Measurements from ENCODE around the gene P2RX3. TPM values are rescaled to one million over a fixed set of nuclear protein-coding genes. Genes with fewer than 3 reads are reported as not detected.
"Not testable (repeated sequence)": the region's sequence is repeated elsewhere in the genome, so short reads cannot be mapped to it uniquely, and the experiment has no call there.

The P2RX3 gene
- total RNA-seq, 1 donor from 2014 or later = 1.6 TPM

- Histone ChIP-seq H3K9me3 (ENCODE audit: control insufficient read depth in 3 of 3, low read length in 3 of 3) (no peaks in the 10 kb centered on the region), H3K4me1 (ENCODE audit: control insufficient read depth in 3 of 3, insufficient read depth in 3 of 3, low read length in 3 of 3) (peaks cover 18 to 21% (median 19%) of the 10 kb centered on the region in 3 donors), H3K9ac (ENCODE audit: low read depth in 1 of 3, low read length in 3 of 3) (peak within 1 kb of the TSS; percentile 81 to 93 (median 90)), H3K27ac (ENCODE audit: low read depth, low read length) (peak within 1 kb of the TSS; percentile 82), H3K4me3 (ENCODE audit: low read length in 3 of 3) (peak within 1 kb of the TSS; percentile 82 to 90 (median 90)), H3K27me3 (ENCODE audit: control insufficient read depth in 3 of 3, insufficient read depth in 3 of 3, low read length in 3 of 3) (no peaks in the 10 kb centered on the region), H3K36me3 (ENCODE audit: control insufficient read depth in 3 of 3, insufficient read depth in 3 of 3, low read length in 3 of 3) (peaks cover 24 to 37% (median 35%) of the 10 kb centered on the region in 3 donors)
Observed at GRCh38 chr11:57335343-57336110, 2.6 kb upstream of the P2RX3 start, which contains the start of gene SSRP1. SSRP1 (minus strand) TSS chr11:57335892; CDS start chr11:57335121, 771 bp downstream.

GRCh38 chr11:57336111-57336666 is 2.0 kb upstream of the P2RX3 start:
- H3K27me3 ChIP-seq (ENCODE audit: control insufficient read depth in 3 of 3, insufficient read depth in 3 of 3, low read length in 3 of 3) = no peaks in the 10 kb centered on the region
- peak overlapping the region; percentile 75 to 93 (median 81) for H3K9ac ChIP-seq (ENCODE audit: low read depth in 1 of 3, low read length in 3 of 3)
- peaks cover 18 to 31% (median 28%) of the 10 kb centered on the region in 3 donors for H3K36me3 ChIP-seq (ENCODE audit: control insufficient read depth in 3 of 3, insufficient read depth in 3 of 3, low read length in 3 of 3)
- H3K4me1 ChIP-seq (ENCODE audit: control insufficient read depth in 3 of 3, insufficient read depth in 3 of 3, low read length in 3 of 3) = peaks cover 18 to 21% (median 19%) of the 10 kb centered on the region in 3 donors
- peak overlapping the region; percentile 82 to 84 (median 84) for H3K4me3 ChIP-seq (ENCODE audit: low read length in 3 of 3)
- H3K27ac ChIP-seq (ENCODE audit: low read depth, low read length) = peak overlapping the region; percentile 82
- H3K9me3 ChIP-seq (ENCODE audit: control insufficient read depth in 3 of 3, low read length in 3 of 3) = no peaks in the 10 kb centered on the region

- peaks cover 18 to 21% (median 19%) of the 10 kb centered on the region in 3 donors for H3K4me1 ChIP-seq (ENCODE audit: control insufficient read depth in 3 of 3, insufficient read depth in 3 of 3, low read length in 3 of 3)
Observed at GRCh38 chr11:57336856-57337255, 1.3 kb upstream of the P2RX3 start.

DNA sequence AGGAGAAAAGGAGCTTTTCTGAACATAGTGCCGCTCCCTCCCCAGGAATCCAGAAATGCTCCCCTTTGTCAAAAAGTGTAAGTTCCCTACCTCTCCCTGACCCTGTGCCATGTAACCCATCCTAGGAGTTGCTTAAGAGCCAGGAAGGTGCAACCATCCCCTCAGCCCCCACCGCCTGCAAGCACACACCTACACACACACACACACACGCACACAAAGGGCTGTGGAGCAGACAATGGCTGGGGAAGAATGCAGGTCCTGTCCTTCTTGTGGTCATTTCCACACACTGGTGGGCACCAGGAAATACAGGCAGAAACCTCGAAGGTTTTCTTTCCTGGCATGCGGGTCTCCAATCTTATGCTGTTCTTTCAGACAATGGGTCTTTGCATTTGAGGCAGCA is 1.2 kb downstream of the P2RX3 start:
- Histone ChIP-seq H3K36me3 (ENCODE audit: control insufficient read depth in 3 of 3, insufficient read depth in 3 of 3, low read length in 3 of 3) (peaks cover 0 to 3% (median 2%) of the 10 kb centered on the region in 3 donors), H3K27ac (ENCODE audit: low read depth, low read length) (no peak overlapping the region), H3K27me3 (ENCODE audit: control insufficient read depth in 3 of 3, insufficient read depth in 3 of 3, low read length in 3 of 3) (no peaks in the 10 kb centered on the region), H3K4me1 (ENCODE audit: control insufficient read depth in 3 of 3, insufficient read depth in 3 of 3, low read length in 3 of 3) (peaks cover 16 to 18% (median 16%) of the 10 kb centered on the region in 3 donors), H3K4me3 (ENCODE audit: low read length in 3 of 3) (no peak overlapping the region), H3K9me3 (ENCODE audit: control insufficient read depth in 3 of 3, low read length in 3 of 3) (no peaks in the 10 kb centered on the region), H3K9ac (ENCODE audit: low read depth in 1 of 3, low read length in 3 of 3) (no peak overlapping the region)

More at GRCh38 chr11:57336856-57337255, 1.3 kb upstream of the P2RX3 start:
- peak overlapping the region in 1 of 3 donors; percentile 6 for H3K9ac ChIP-seq (ENCODE audit: low read depth in 1 of 3, low read length in 3 of 3)
- not testable (repeated sequence) for H3K27ac ChIP-seq (ENCODE audit: low read depth, low read length); H3K9me3 ChIP-seq (ENCODE audit: control insufficient read depth in 3 of 3, low read length in 3 of 3); H3K4me3 ChIP-seq (ENCODE audit: low read length in 3 of 3); H3K27me3 ChIP-seq (ENCODE audit: control insufficient read depth in 3 of 3, insufficient read depth in 3 of 3, low read length in 3 of 3)
- H3K36me3 ChIP-seq (ENCODE audit: control insufficient read depth in 3 of 3, insufficient read depth in 3 of 3, low read length in 3 of 3) = peaks cover 11 to 24% (median 22%) of the 10 kb centered on the region in 3 donors

DNA sequence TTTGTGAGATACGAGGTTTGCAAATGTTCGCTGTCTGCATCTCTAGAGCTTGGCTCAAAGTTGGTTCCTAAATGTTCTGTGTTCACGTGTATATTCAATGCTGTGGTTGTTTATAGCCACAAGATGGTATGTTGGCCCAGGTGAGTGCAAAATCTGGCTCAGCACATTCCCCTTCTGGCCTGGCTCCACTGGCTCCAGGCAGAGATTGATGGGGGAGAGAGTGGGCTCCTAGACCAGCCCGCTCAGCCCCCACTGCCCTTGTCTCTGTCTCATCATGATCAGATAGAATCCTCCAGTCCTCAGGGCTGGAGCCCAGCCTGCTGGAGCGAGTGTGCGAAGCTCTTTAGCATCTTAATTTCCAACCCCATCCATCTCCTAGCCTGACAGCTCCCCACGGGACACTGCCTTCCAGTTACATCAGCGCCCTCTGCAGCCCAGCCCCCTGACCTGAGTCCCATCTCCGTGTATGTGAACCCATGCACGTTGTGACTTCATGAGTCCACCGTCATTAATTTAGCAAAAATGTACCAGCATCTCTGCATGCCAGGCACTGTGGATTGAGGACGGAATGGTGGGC is 2.0 kb downstream of the P2RX3 start:
- Histone ChIP-seq H3K9ac (ENCODE audit: low read depth in 1 of 3, low read length in 3 of 3) (no peak overlapping the region), H3K36me3 (ENCODE audit: control insufficient read depth in 3 of 3, insufficient read depth in 3 of 3, low read length in 3 of 3) (no peaks in the 10 kb centered on the region), H3K4me1 (ENCODE audit: control insufficient read depth in 3 of 3, insufficient read depth in 3 of 3, low read length in 3 of 3) (peaks cover 8 to 10% (median 8%) of the 10 kb centered on the region in 3 donors), H3K27ac (ENCODE audit: low read depth, low read length) (no peak overlapping the region), H3K9me3 (ENCODE audit: control insufficient read depth in 3 of 3, low read length in 3 of 3) (no peaks in the 10 kb centered on the region), H3K27me3 (ENCODE audit: control insufficient read depth in 3 of 3, insufficient read depth in 3 of 3, low read length in 3 of 3) (no peaks in the 10 kb centered on the region), H3K4me3 (ENCODE audit: low read length in 3 of 3) (no peak overlapping the region)

- no peaks in the 10 kb centered on the region for H3K27me3 ChIP-seq (ENCODE audit: control insufficient read depth in 3 of 3, insufficient read depth in 3 of 3, low read length in 3 of 3)
- H3K27ac ChIP-seq (ENCODE audit: low read depth, low read length) = no peak overlapping the region
- no peaks in the 10 kb centered on the region for H3K9me3 ChIP-seq (ENCODE audit: control insufficient read depth in 3 of 3, low read length in 3 of 3)
- H3K4me3 ChIP-seq (ENCODE audit: low read length in 3 of 3) = no peak overlapping the region
- peaks cover under 1 to 7% (median 6%) of the 10 kb centered on the region in 3 donors for H3K4me1 ChIP-seq (ENCODE audit: control insufficient read depth in 3 of 3, insufficient read depth in 3 of 3, low read length in 3 of 3)
- H3K9ac ChIP-seq (ENCODE audit: low read depth in 1 of 3, low read length in 3 of 3) = no peak overlapping the region
- no peaks in the 10 kb centered on the region for H3K36me3 ChIP-seq (ENCODE audit: control insufficient read depth in 3 of 3, insufficient read depth in 3 of 3, low read length in 3 of 3)
Observed at GRCh38 chr11:57341250-57341808, 3.2 kb downstream of the P2RX3 start.

GRCh38 chr11:57342702-57343101 is 4.5 kb downstream of the P2RX3 start:
- Histone ChIP-seq H3K27ac (ENCODE audit: low read depth, low read length) (no peak overlapping the region), H3K9ac (ENCODE audit: low read depth in 1 of 3, low read length in 3 of 3) (no peak overlapping the region), H3K4me3 (ENCODE audit: low read length in 3 of 3) (no peak overlapping the region), H3K9me3 (ENCODE audit: control insufficient read depth in 3 of 3, low read length in 3 of 3) (no peaks in the 10 kb centered on the region), H3K4me1 (ENCODE audit: control insufficient read depth in 3 of 3, insufficient read depth in 3 of 3, low read length in 3 of 3) (peaks cover 0 to 5% (median 4%) of the 10 kb centered on the region in 3 donors), H3K27me3 (ENCODE audit: control insufficient read depth in 3 of 3, insufficient read depth in 3 of 3, low read length in 3 of 3) (no peaks in the 10 kb centered on the region), H3K36me3 (ENCODE audit: control insufficient read depth in 3 of 3, insufficient read depth in 3 of 3, low read length in 3 of 3) (no peaks in the 10 kb centered on the region)

DNA sequence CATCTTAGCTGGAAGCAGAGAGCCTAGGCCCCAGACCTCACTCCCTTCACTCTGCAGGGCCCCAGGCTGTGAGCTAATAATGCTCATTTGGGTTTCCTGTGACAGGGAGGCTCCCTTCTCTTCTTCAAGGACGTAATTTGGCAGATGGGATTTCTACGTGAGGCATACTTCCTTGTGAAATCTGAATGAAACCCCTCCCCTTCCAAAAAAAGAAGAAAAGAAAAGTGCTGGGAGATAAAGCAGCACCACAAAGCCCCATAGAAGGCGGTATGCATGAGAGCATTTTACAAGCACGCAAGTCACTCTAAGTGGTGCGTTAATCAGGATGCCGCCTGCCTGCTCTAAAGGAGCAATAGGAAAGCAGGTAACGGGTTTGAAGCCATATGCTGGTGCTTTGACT is 5.7 kb downstream of the P2RX3 start:
- H3K27me3 ChIP-seq (ENCODE audit: control insufficient read depth in 3 of 3, insufficient read depth in 3 of 3, low read length in 3 of 3) = no peaks in the 10 kb centered on the region
- H3K9me3 ChIP-seq (ENCODE audit: control insufficient read depth in 3 of 3, low read length in 3 of 3) = no peaks in the 10 kb centered on the region
- peaks cover 0 to 8% (median 4%) of the 10 kb centered on the region in 3 donors for H3K4me1 ChIP-seq (ENCODE audit: control insufficient read depth in 3 of 3, insufficient read depth in 3 of 3, low read length in 3 of 3)
- H3K9ac ChIP-seq (ENCODE audit: low read depth in 1 of 3, low read length in 3 of 3) = no peak overlapping the region
- no peaks in the 10 kb centered on the region for H3K36me3 ChIP-seq (ENCODE audit: control insufficient read depth in 3 of 3, insufficient read depth in 3 of 3, low read length in 3 of 3)
- no peak overlapping the region for H3K4me3 ChIP-seq (ENCODE audit: low read length in 3 of 3)
- H3K27ac ChIP-seq (ENCODE audit: low read depth, low read length) = no peak overlapping the region

DNA sequence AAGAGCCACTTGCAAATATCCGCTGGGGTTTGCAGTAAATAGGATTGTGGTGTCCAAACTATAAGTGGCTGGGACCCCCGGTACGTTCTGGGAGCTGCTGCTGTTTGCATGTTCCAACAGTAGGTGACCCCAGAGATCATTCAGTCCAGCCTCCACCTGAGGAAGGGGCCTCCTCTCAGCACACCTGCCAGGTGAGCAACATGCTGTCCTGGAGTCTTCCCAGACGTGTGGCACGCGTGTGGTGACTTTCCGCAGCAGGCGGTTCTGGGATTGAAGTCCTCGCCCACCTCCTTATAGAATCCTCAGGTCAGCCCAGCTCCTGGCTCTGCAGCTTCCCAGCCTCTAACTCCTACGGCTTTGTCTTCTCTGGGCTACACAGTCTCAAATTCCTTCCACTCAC is 6.7 kb downstream of the P2RX3 start:
- Histone ChIP-seq H3K4me3 (ENCODE audit: low read length in 3 of 3) (no peak overlapping the region), H3K4me1 (ENCODE audit: control insufficient read depth in 3 of 3, insufficient read depth in 3 of 3, low read length in 3 of 3) (peaks cover 3 to 12% (median 9%) of the 10 kb centered on the region in 3 donors), H3K9ac (ENCODE audit: low read depth in 1 of 3, low read length in 3 of 3) (peak overlapping the region in 1 of 3 donors; percentile 21), H3K9me3 (ENCODE audit: control insufficient read depth in 3 of 3, low read length in 3 of 3) (no peaks in the 10 kb centered on the region), H3K36me3 (ENCODE audit: control insufficient read depth in 3 of 3, insufficient read depth in 3 of 3, low read length in 3 of 3) (no peaks in the 10 kb centered on the region), H3K27me3 (ENCODE audit: control insufficient read depth in 3 of 3, insufficient read depth in 3 of 3, low read length in 3 of 3) (no peaks in the 10 kb centered on the region), H3K27ac (ENCODE audit: low read depth, low read length) (no peak overlapping the region)
